Mesodermal cell (in vitro differentiated cells): ENCODE results near the gene ZNF76. TPM values are rescaled to one million over a fixed set of nuclear protein-coding genes. Genes with fewer than 3 reads are reported as not detected.

Experiments
- H3K27ac ChIP-seq: 2 replicates; pipeline ENCODE4 v1.7.0; 2013; ENCODE audit warnings: mild to moderate bottlenecking, low read depth, low read length, moderate library complexity; ENCODE audit not compliant: severe bottlenecking
- H3K36me3 ChIP-seq: 2 replicates; pipeline ENCODE4 v1.7.1; 2013; ENCODE audit warnings: mild to moderate bottlenecking, low read length, moderate library complexity; ENCODE audit not compliant: control insufficient read depth, insufficient read depth
- H3K4me1 ChIP-seq: one replicate; pipeline ENCODE4 v1.7.1; 2013; ENCODE audit warnings: mild to moderate bottlenecking, low read length; ENCODE audit not compliant: insufficient read depth, control insufficient read depth, poor library complexity, severe bottlenecking
- H3K4me3 ChIP-seq: 2 replicates; pipeline ENCODE4 v1.7.0; 2013; ENCODE audit warnings: low read length, control low read depth, mild to moderate bottlenecking; ENCODE audit not compliant: insufficient read depth, poor library complexity, severe bottlenecking; ENCODE audit errors: extremely low read depth
- H3K9me3 ChIP-seq: 2 replicates; pipeline ENCODE4 v1.7.1; 2013; ENCODE audit warnings: mild to moderate bottlenecking, low read length, moderate library complexity; ENCODE audit not compliant: control insufficient read depth
- WGBS, 2 experiments: methylation state at CpG; one replicate each; pipeline ENCODE4 v1.1.5; 2013; ENCODE audit warnings: missing lambda C conversion rate in 2 of 2; ENCODE audit not compliant: insufficient coverage in 2 of 2; 5-methylcytosine and 5-hydroxymethylcytosine counted together
- polyA plus RNA-seq, 2 experiments: library from polyadenylated mRNA; stranded (reverse); fragments of 50-300 nt; gene quantifications; one replicate each; pipeline ENCODE4 v1.2.3, GENCODE V29; 2013

The ZNF76 gene
- 23.4 TPM for polyA plus RNA-seq (2013, experiment 1 of 2)
- 21.3 TPM for polyA plus RNA-seq (2013, experiment 2 of 2)

GRCh38 chr6:35259194-35259947 is at the start of gene ZNF76:
ZNF76 (plus strand) TSS chr6:35259735; CDS start chr6:35281152, 21,417 bp downstream.
- WGBS, 2 experiments, result 0% methylated on average over 67 of the region's 82 CpGs
- Histone ChIP-seq H3K4me1 (peaks cover 5% of the 10 kb centered on the region), H3K36me3 (no peaks in the 10 kb centered on the region), H3K27ac (peak within 1 kb of the TSS; percentile 94), H3K4me3 (peak within 1 kb of the TSS; percentile 80), H3K9me3 (no peaks in the 10 kb centered on the region)

- H3K36me3 ChIP-seq, result no peaks in the 10 kb centered on the region
- H3K4me1 ChIP-seq, result peaks cover 22% of the 10 kb centered on the region
- H3K9me3 ChIP-seq, result no peaks in the 10 kb centered on the region
- 3 to 5% methylated on average over 34 to 50 of the region's 51 CpGs for WGBS, 2 experiments
- peak overlapping the region; percentile 81 for H3K27ac ChIP-seq
- peak overlapping the region; percentile 66 for H3K4me3 ChIP-seq
Observed at GRCh38 chr6:35213298-35213791, 46.2 kb upstream of the ZNF76 start.

GRCh38 chr6:35213824-35214756 is 45.4 kb upstream of the ZNF76 start, which contains the start of gene SCUBE3:
SCUBE3 (plus strand) TSS chr6:35213956; CDS start chr6:35214419, 463 bp downstream.
- Histone ChIP-seq H3K27ac (peak within 1 kb of the TSS; percentile 81), H3K4me3 (peak within 1 kb of the TSS; percentile 66), H3K4me1 (peaks cover 29% of the 10 kb centered on the region), H3K36me3 (no peaks in the 10 kb centered on the region), H3K9me3 (no peaks in the 10 kb centered on the region)
- 0% methylated on average over 59 to 72 of the region's 89 CpGs for WGBS, 2 experiments

- Histone ChIP-seq H3K9me3 (no peaks in the 10 kb centered on the region), H3K4me3 (peak overlapping the region; percentile 66), H3K4me1 (peaks cover 39% of the 10 kb centered on the region), H3K36me3 (no peaks in the 10 kb centered on the region), H3K27ac (peak overlapping the region; percentile 64)
- 24% methylated on average over 6 of the region's 18 CpGs; no CpG with 5 or more reads in 1 of the 2 experiments for WGBS, 2 experiments
Observed at GRCh38 chr6:35214869-35215664, 44.5 kb upstream of the ZNF76 start.

GRCh38 chr6:35215665-35216411 is 43.7 kb upstream of the ZNF76 start:
- 62 to 73% methylated on average over 3 to 4 of the region's 6 CpGs for WGBS, 2 experiments
- Histone ChIP-seq H3K27ac (peak overlapping the region; percentile 64), H3K9me3 (no peaks in the 10 kb centered on the region), H3K4me3 (peak overlapping the region; percentile 66), H3K36me3 (no peaks in the 10 kb centered on the region), H3K4me1 (peaks cover 46% of the 10 kb centered on the region)

GRCh38 chr6:35216412-35216732 is 43.2 kb upstream of the ZNF76 start:
- WGBS, 2 experiments, result 91 to 100% methylated on average over 1 of the region's 1 CpG
- H3K27ac ChIP-seq, result peak overlapping the region; percentile 64
- H3K4me1 ChIP-seq, result peaks cover 50% of the 10 kb centered on the region

GRCh38 chr6:35216851-35217811 is 42.4 kb upstream of the ZNF76 start:
- 55 to 60% methylated on average over 10 of the region's 17 CpGs for WGBS, 2 experiments

More at GRCh38 chr6:35216412-35216732, 43.2 kb upstream of the ZNF76 start:
- Histone ChIP-seq H3K36me3 (no peaks in the 10 kb centered on the region), H3K9me3 (no peaks in the 10 kb centered on the region), H3K4me3 (peak overlapping the region; percentile 8)

GRCh38 chr6:35218021-35218420 is 41.5 kb upstream of the ZNF76 start:
- no peak overlapping the region for H3K4me3 ChIP-seq
- H3K36me3 ChIP-seq, result peaks cover 6% of the 10 kb centered on the region
- WGBS, 2 experiments, result 38 to 60% methylated on average over 3 to 4 of the region's 4 CpGs
- H3K27ac ChIP-seq, result peak overlapping the region; percentile 29
- no peaks in the 10 kb centered on the region for H3K9me3 ChIP-seq
- H3K4me1 ChIP-seq, result peaks cover 50% of the 10 kb centered on the region

More at GRCh38 chr6:35216851-35217811, 42.4 kb upstream of the ZNF76 start:
- Histone ChIP-seq H3K9me3 (no peaks in the 10 kb centered on the region), H3K4me3 (no peak overlapping the region), H3K4me1 (peaks cover 50% of the 10 kb centered on the region), H3K27ac (peak overlapping the region; percentile 29), H3K36me3 (no peaks in the 10 kb centered on the region)

- no peak overlapping the region for H3K4me3 ChIP-seq
Observed at GRCh38 chr6:35218456-35218855, 41.1 kb upstream of the ZNF76 start.

More at GRCh38 chr6:35218456-35218855, 41.1 kb upstream of the ZNF76 start:
- no peaks in the 10 kb centered on the region for H3K9me3 ChIP-seq
- WGBS, 2 experiments, result 83 to 94% methylated on average over 1 to 3 of the region's 4 CpGs
- H3K4me1 ChIP-seq, result peaks cover 50% of the 10 kb centered on the region
- H3K27ac ChIP-seq, result no peak overlapping the region
- peaks cover 9% of the 10 kb centered on the region for H3K36me3 ChIP-seq
